Mesangial cell (primary cell): ENCODE data around the gene KRT31. TPM values are rescaled to one million over a fixed set of nuclear protein-coding genes. Genes with fewer than 3 reads are reported as not detected.

Experiments
- total RNA-seq: library from RNA; depleted of rRNA; stranded (reverse); fragments of >200 nt; gene quantifications from 2 replicates; pipeline ENCODE4 v1.2.3, GENCODE V29; 2015

Gene KRT31
- total RNA-seq: 0.13 TPM in 1 of 2 replicates, not detected in the other

DNA sequence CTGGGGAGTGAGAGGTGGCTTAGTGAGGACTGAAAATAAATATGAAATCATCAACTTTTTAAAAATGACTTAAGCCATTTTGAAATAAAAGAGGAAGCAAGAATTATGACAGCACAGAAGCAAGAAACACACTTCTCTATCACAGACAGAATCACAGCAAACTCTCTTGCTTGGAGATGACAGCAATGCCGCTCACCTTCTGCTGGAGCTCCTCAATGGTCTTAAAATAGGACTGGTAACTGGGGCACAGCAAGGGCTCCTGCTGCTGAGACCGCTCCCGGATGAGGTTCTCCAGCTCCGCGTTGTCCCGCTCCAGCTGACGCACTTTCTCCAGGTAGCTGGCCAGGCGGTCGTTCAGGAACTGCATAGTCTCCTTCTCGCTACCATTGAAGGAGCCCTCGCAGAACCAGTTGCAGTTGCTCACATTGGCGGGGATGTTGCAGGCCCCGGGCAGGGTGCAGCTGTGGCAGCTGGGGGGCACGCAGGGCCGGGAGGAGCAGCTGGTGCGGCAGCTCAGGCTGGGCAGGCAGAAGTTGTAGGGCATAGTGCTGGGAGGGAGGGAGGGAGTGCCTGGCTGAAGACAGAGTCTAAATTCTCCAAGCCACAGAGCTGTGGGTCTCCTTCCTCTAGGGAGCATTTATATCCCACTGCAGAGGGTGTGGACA, at the start of gene KRT31:
Gene KRT31 (minus strand): TSS at position 613 of the 665 bp plus-strand sequence. CDS start 69 bp downstream, at position 544.

DNA sequence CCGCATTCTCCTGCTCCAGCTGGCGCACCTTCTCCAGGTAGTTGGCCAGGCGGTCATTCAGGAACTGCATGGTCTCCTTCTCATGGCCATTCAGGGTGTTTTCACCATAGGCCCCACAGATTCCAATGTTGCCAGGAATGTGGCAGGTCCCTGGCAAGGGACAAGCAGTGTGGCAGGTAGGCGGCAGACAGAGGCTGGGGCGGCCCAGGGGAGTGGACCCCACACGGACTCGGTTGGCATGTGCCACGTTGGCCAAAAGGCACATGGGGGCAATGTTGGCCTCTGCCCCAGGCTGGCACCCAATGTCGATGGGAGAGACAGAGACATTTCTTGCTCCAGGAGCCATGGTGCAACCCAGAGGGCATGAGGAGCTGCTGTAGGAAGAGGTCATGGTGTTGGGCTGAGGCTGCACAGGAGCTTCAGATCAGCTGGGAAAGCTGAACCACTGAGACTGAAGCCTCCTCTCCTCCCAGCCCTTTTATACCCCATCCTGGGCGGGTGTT, 43.2 kb upstream of the KRT31 start, which contains the start of gene KRT38:
Gene KRT38 (minus strand): TSS at position 453 of the 503 bp plus-strand sequence. CDS start 62 bp downstream, at position 391.

DNA sequence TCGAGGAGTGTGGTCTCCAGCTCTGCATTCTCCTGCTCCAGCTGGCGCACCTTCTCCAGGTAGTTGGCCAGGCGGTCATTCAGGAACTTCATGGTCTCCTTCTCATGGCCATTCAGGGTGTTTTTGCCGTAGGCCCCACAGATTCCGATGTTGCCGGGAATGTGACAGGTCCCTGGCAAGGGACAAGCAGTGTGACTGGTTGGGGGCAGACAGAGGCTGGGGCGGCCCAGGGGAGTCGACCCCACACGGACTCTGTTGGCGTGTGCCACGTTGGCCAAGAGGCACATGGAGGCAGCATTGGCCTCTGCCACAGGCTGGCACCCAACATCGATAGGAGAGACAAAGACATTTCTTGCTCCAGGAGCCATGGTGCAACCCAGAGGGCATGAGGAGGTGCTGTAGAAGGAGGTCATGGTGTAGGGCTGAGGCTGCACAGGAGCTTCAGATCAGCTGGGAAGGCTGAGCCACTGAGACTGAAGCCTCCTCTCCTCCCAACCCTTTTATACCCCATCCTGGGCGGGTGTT, 26.8 kb upstream of the KRT31 start, which contains the start of gene KRT37:
Gene KRT37 (minus strand): TSS at position 475 of the 525 bp plus-strand sequence. CDS start 62 bp downstream, at position 413.

DNA sequence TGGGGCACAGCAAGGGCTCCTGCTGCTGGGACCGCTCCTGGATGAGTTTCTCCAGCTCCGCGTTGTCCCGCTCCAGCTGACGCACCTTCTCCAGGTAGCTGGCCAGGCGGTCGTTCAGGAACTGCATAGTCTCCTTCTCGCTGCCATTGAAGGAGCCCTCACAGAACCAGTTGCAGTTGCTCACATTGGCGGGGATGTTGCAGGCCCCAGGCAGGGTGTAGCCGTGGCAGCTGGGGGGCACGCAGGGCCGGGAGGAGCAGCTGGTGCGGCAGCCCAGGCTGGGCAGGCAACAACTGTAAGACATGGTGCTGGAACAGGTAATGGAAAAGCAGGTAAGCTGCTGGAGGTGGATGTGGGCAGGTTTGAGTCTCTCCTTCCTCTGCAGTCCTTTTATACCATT, 15.5 kb downstream of the KRT31 start, which contains the start of gene KRT34:
Gene KRT34 (minus strand): TSS at position 364 of the 400 bp plus-strand sequence. CDS start 60 bp downstream, at position 304.

DNA sequence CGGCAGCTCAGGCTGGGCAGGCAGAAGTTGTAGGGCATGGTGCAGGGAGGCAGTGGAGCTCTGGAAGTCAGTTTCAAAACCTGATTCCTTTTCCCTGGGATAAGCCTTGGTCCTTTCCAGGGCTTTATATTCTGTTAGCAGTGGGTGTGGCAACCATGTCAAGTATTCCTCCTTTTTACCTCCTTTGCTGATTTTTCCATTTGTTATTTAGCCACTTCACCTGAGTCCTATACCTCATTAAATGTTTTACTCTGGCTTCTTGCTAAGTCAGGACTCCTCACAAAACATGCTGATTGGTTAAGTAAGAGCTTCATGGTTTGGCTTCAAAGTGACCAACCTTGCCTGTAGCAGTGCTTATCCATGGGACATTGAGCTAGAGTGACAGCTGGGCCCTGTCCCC, 27.7 kb downstream of the KRT31 start, which contains the start of gene KRT33B:
Gene KRT33B (minus strand): TSS at position 101 of the 400 bp plus-strand sequence. CDS start 63 bp downstream, at position 38.

DNA sequence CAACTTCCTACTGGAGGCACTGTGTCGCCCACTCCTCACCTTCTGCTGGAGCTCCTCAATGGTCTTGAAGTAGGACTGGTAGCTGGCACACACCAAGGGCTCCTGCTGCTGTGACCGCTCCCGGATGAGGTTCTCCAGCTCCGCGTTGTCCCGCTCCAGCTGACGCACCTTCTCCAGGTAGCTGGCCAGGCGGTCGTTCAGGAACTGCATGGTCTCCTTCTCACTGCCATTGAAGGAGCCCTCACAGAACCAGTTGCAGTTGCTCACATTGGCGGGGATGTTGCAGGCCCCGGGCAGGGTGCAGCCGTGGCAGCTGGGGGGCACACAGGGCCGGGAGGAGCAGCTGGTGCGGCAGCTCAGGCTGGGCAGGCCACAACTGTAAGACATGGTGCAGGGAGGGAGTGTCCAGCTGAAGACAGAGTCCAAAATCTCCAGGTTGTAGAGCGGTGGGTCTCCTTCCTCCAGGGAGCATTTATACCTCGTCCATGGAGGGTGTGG, 47.0 kb downstream of the KRT31 start, which contains the start of gene KRT33A:
Gene KRT33A (minus strand): TSS at position 448 of the 498 bp plus-strand sequence. CDS start 61 bp downstream, at position 387.

Other genes with a start within 250 kb of the KRT31 start
- not detected in 2 replicates for gene KRTAP4-5, start 247.8 kb downstream of the KRT31 start, total RNA-seq
- not detected in 2 replicates for gene KRTAP4-4, start 236.9 kb downstream of the KRT31 start, total RNA-seq
- gene KRTAP4-3, start 229.4 kb downstream of the KRT31 start, total RNA-seq: not detected in 2 replicates
- not detected in 2 replicates for gene KRTAP4-2, start 219.4 kb downstream of the KRT31 start, total RNA-seq
- gene KRTAP4-1, start 212.7 kb downstream of the KRT31 start, total RNA-seq: not detected in 2 replicates
- not detected in 2 replicates for gene KRTAP9-1, start 207.7 kb downstream of the KRT31 start, total RNA-seq
- not detected in 2 replicates for gene KRTAP9-2, start 171.0 kb downstream of the KRT31 start, total RNA-seq
- not detected in 2 replicates for gene KRTAP9-3, start 165.2 kb downstream of the KRT31 start, total RNA-seq
- gene KRTAP9-8, start 159.6 kb downstream of the KRT31 start, total RNA-seq: not detected in 2 replicates
- not detected in 2 replicates for gene KRTAP9-4, start 147.9 kb downstream of the KRT31 start, total RNA-seq
- not detected in 2 replicates for gene KRTAP9-9, start 142.2 kb downstream of the KRT31 start, total RNA-seq
- not detected in 2 replicates for gene KRTAP9-6, start 132.2 kb downstream of the KRT31 start, total RNA-seq
- gene KRTAP9-7, start 121.9 kb downstream of the KRT31 start, total RNA-seq: not detected in 2 replicates
- gene KRTAP29-1, start 94.8 kb downstream of the KRT31 start, total RNA-seq: not detected in 2 replicates
- gene KRTAP16-1, start 88.3 kb downstream of the KRT31 start, total RNA-seq: not detected in 2 replicates
- gene KRTAP17-1, start 81.9 kb downstream of the KRT31 start, total RNA-seq: 0.33 and 0.63 TPM in 2 replicates
- gene KRT33A, start 46.8 kb downstream of the KRT31 start, total RNA-seq: not detected in 2 replicates
- not detected in 2 replicates for gene KRT33B, start 27.8 kb downstream of the KRT31 start, total RNA-seq
- gene KRT34, start 15.3 kb downstream of the KRT31 start, total RNA-seq: 0.13 and 2.9 TPM in 2 replicates
- not detected in 2 replicates for gene KRT37, start 27.0 kb upstream of the KRT31 start, total RNA-seq
- gene KRT38, start 43.4 kb upstream of the KRT31 start, total RNA-seq: not detected in 2 replicates
- not detected in 2 replicates for gene KRT32, start 69.8 kb upstream of the KRT31 start, total RNA-seq
- not detected in 2 replicates for gene KRT35, start 83.5 kb upstream of the KRT31 start, total RNA-seq
- not detected in 2 replicates for gene KRT36, start 92.3 kb upstream of the KRT31 start, total RNA-seq
- not detected in 2 replicates for gene KRT13, start 108.0 kb upstream of the KRT31 start, total RNA-seq
- 1.0 and 2.8 TPM in 2 replicates for gene KRT15, start 121.3 kb upstream of the KRT31 start, total RNA-seq
- gene KRT19, start 130.7 kb upstream of the KRT31 start, total RNA-seq: 918 and 2,026 TPM in 2 replicates
- gene KRT9, start 174.5 kb upstream of the KRT31 start, total RNA-seq: not detected in 2 replicates
- not detected in 2 replicates for gene KRT14, start 189.3 kb upstream of the KRT31 start, total RNA-seq
- 0.51 TPM in 1 of 2 replicates, not detected in the other for gene KRT16, start 215.2 kb upstream of the KRT31 start, total RNA-seq
- 2.3 and 25.7 TPM in 2 replicates for gene KRT17, start 227.0 kb upstream of the KRT31 start, total RNA-seq